Measurements from ENCODE around the gene GOPC. TPM values are rescaled to one million over a fixed set of nuclear protein-coding genes. Genes with fewer than 3 reads are reported as not detected.

The GOPC gene
- total RNA-seq, 1 experiment from 2014 or later = 18.7 TPM

GRCh38 chr6:117512056-117512828 is 90.1 kb downstream of the GOPC start:
- H2AK5ac ChIP-seq (ENCODE audit: insufficient read length, low read length) = no peak overlapping the region
- no peak overlapping the region for H3K18ac ChIP-seq (ENCODE audit: insufficient read length, low read depth, low read length)
- no peak for TF ChIP-seq CTCF (conservative IDR thresholded peaks at IDR 0.05)
- H2BK5ac ChIP-seq (ENCODE audit: insufficient read length, low read length) = no peak overlapping the region
- H2BK12ac ChIP-seq (ENCODE audit: insufficient read length, low read depth, low read length) = no peak overlapping the region
- H3K23me2 ChIP-seq (ENCODE audit: insufficient read length, low read depth, low read length, poor library complexity, severe bottlenecking) = no peaks in the 10 kb centered on the region
- no peak overlapping the region for H3K9ac ChIP-seq (ENCODE audit: extremely low read depth, insufficient read length, low read length)
- H3K9me3 Mint-ChIP-seq = peaks cover 0 to 3% of the 10 kb centered on the region in 2 experiments; a peak in 1 of 5 replicates
- H3K9me3 ChIP-seq (ENCODE audit: control insufficient read depth, low read depth, low read length) = no peaks in the 10 kb centered on the region
- no peaks in the 10 kb centered on the region for H3K27me3 Mint-ChIP-seq (ENCODE audit: low read depth)
- H4K8ac ChIP-seq (replicated peaks; ENCODE audit: insufficient read length, low read depth, low read length) = no peak overlapping the region
- H3K4me1 Mint-ChIP-seq = peaks cover 5 to 12% of the 10 kb centered on the region in 2 experiments; a peak in 3 of 4 replicates
- H4K5ac ChIP-seq (ENCODE audit: insufficient read length, low read depth, low read length) = no peak overlapping the region
- H3K14ac ChIP-seq (ENCODE audit: insufficient read depth, low read length) = no peak overlapping the region
- H2BK120ac ChIP-seq (ENCODE audit: low read depth, low read length, poor library complexity, severe bottlenecking) = no peak overlapping the region
- no peak overlapping the region; a peak in 1 of 7 replicates for H3K27ac Mint-ChIP-seq
- H3K56ac ChIP-seq (ENCODE audit: insufficient read length, low read depth, low read length) = no peak overlapping the region
- H2BK15ac ChIP-seq (ENCODE audit: low read depth, low read length) = no peak overlapping the region
- H3K79me1 ChIP-seq (ENCODE audit: insufficient read depth, low read depth, low read length, poor library complexity, severe bottlenecking) = no peaks in the 10 kb centered on the region
- no peak overlapping the region for H3K4ac ChIP-seq (ENCODE audit: low read depth, low read length)
- no peak overlapping the region for H2BK20ac ChIP-seq (ENCODE audit: low read depth, low read length, poor library complexity, severe bottlenecking)
- WGBS (ENCODE audit: extremely low coverage, insufficient read length, low lambda C conversion rate) = no CpG with 5 or more reads among the region's 7 CpGs
- no peak overlapping the region for H3K4me3 Mint-ChIP-seq
- no peak overlapping the region for H2AFZ ChIP-seq (ENCODE audit: low read length)
- H3K4me2 ChIP-seq (ENCODE audit: insufficient read depth, insufficient read length, low read length) = no peak overlapping the region
- DNase-seq = no peak
- no peaks in the 10 kb centered on the region for H3K79me2 ChIP-seq (ENCODE audit: insufficient read depth, low read length)
- no peak overlapping the region for H3K27ac ChIP-seq (ENCODE audit: insufficient read length, low read depth, low read length)
- H3T11ph ChIP-seq (ENCODE audit: low read length) = no peak overlapping the region
- H3K36me3 Mint-ChIP-seq (ENCODE audit: insufficient read depth in 1 of 3, low read depth in 3 of 3) = peaks cover 4 to 9% (median 8%) of the 10 kb centered on the region in 3 experiments; a peak in 6 of 7 replicates
- no peak overlapping the region for H4K91ac ChIP-seq (ENCODE audit: insufficient read length, low read depth, low read length)
- no peaks in the 10 kb centered on the region for H4K20me1 ChIP-seq (ENCODE audit: control insufficient read depth, insufficient read depth, insufficient read length)
- H3K23ac ChIP-seq (ENCODE audit: insufficient read length, low read depth, low read length) = no peak overlapping the region
- H3K27me3 ChIP-seq (ENCODE audit: insufficient read depth, low read length) = no peaks in the 10 kb centered on the region
- no peaks in the 10 kb centered on the region for H3K4me1 ChIP-seq (ENCODE audit: insufficient read depth, low read length)

Other genes with a start within 250 kb of the GOPC start
- not detected in 2 replicates for gene ROS1, start 176.6 kb downstream of the GOPC start, total RNA-seq (2021)
- gene DCBLD1, start 119.8 kb downstream of the GOPC start, total RNA-seq (2021) = 8.5 and 10.1 TPM in 2 replicates
- gene NUS1, start 73.0 kb upstream of the GOPC start, total RNA-seq (2021) = 55.8 and 56.9 TPM in 2 replicates

Data from H9 (cell line).